Panc1 (cell line): ENCODE results near the gene POLG. TPM values are rescaled to one million over a fixed set of nuclear protein-coding genes. Genes with fewer than 3 reads are reported as not detected.

Experiments used
- ATAC-seq: fragments of 200-7000 bp; cut with Tn5 transposase; 2 replicates; pipeline ENCODE4 v1.9.1; 2020; ENCODE audit warnings: mild to moderate bottlenecking, moderate library complexity
- BruUV-seq: library from RNA; stranded (reverse); fragments of 400-500 nt; replicated peaks from 2 replicates; lab custom pipeline; 2021; lab: Mats Ljungman, UMichigan
- CTCF ChIA-PET: fragments of 300-600 bp; sonication (Branson Sonifier 250); formaldehyde crosslinking; loops from one replicate; lab custom pipeline; 2022; ENCODE audit warnings: antibody characterized with exemption; lab: Charles Lee
- POLR2A ChIA-PET: fragments of 300-600 bp; sonication (Branson Sonifier 250); formaldehyde crosslinking; loops from one replicate; lab custom pipeline; 2022; ENCODE audit warnings: antibody characterized with exemption; lab: Charles Lee
- DNase-seq: peaks from one replicate; pipeline ENCODE4 v3.0.0-alpha.2; 2010; ENCODE audit warnings: low read depth, low spot score
- H3K27ac ChIP-seq: 2 replicates; pipeline ENCODE4 v1.5.1; 2011; ENCODE audit warnings: mild to moderate bottlenecking, low read length, inconsistent platforms
- H3K27me3 ChIP-seq: fragments of 200-500 bp; sonication (Bioruptor generic); 2 replicates; pipeline ENCODE4 v1.6.0; 2014; ENCODE audit warnings: low read length, inconsistent platforms; ENCODE audit not compliant: control insufficient read depth, insufficient read depth
- H3K36me3 ChIP-seq: fragments of 200-500 bp; sonication (Bioruptor generic); 2 replicates; pipeline ENCODE4 v1.5.1; 2014; ENCODE audit warnings: inconsistent platforms, mild to moderate bottlenecking, low read length, moderate library complexity; ENCODE audit not compliant: control insufficient read depth, insufficient read depth
- H3K4me1 ChIP-seq: 2 replicates; pipeline ENCODE4 v1.5.1; 2011; ENCODE audit warnings: inconsistent platforms, mild to moderate bottlenecking, low read length, moderate library complexity; ENCODE audit not compliant: control insufficient read depth, insufficient read depth
- H3K4me3 ChIP-seq, 2 experiments: 2 replicates each; pipeline ENCODE4 v1.5.1; 2011 to 2012; ENCODE audit warnings: low read depth in 2 of 2, low read length in 2 of 2, mild to moderate bottlenecking in 2 of 2, inconsistent platforms in 1 of 2, moderate library complexity in 1 of 2
- H3K9me3 ChIP-seq: fragments of 200-500 bp; sonication (Bioruptor generic); 2 replicates; pipeline ENCODE4 v1.5.1; 2014; ENCODE audit warnings: low read depth, mild to moderate bottlenecking, inconsistent platforms, low read length, moderate library complexity; ENCODE audit not compliant: control insufficient read depth, insufficient read depth
- CTCF ChIP-seq: fragments of 450-650 bp; IDR thresholded peaks from 2 replicates; pipeline ENCODE4 v1.5.1; 2017; ENCODE audit warnings: mild to moderate bottlenecking
- POLR2AphosphoS5 ChIP-seq: IDR thresholded peaks from 2 replicates; pipeline ENCODE4 v1.6.1; 2012; ENCODE audit warnings: mild to moderate bottlenecking, low read depth, low read length, moderate library complexity
- REST ChIP-seq, 2 experiments: IDR thresholded peaks; 2 replicates each; pipeline ENCODE4 v1.6.1; 2011 to 2012; ENCODE audit warnings: low read depth in 2 of 2, control low read depth in 1 of 2, low read length in 1 of 2, mild to moderate bottlenecking in 1 of 2, moderate library complexity in 1 of 2; ENCODE audit not compliant: insufficient read depth in 1 of 2
- SIN3A ChIP-seq: IDR thresholded peaks from 2 replicates; pipeline ENCODE4 v1.6.1; 2012; ENCODE audit warnings: low read depth, mild to moderate bottlenecking, low read length, moderate library complexity, borderline replicate concordance; ENCODE audit not compliant: insufficient read depth
- TCF7L2 ChIP-seq: IDR thresholded peaks from 2 replicates; pipeline ENCODE4 v1.6.1; 2011; ENCODE audit warnings: mild to moderate bottlenecking, low read depth, low read length, inconsistent platforms
- in situ Hi-C: cut with HindIII; loops from 2 replicates; pipeline ENCODE4 v1.10.0; 2016; ENCODE audit warnings: low sequenced_read_pairs, low pct_unique_long_range_greater_than_20kb
- intact Hi-C: fragments of 100-400 bp; cut with micrococcal nuclease; formaldehyde crosslinking; loops from one replicate; pipeline ENCODE4 v1.10.0; 2022; ENCODE audit not compliant: unreplicated experiment
- total RNA-seq: library from RNA; stranded (reverse); gene quantifications from one replicate; pipeline ENCODE4 v1.2.1, GENCODE V29; 2021; ENCODE audit not compliant: unreplicated experiment

POLG gene
- total RNA-seq, 1 experiment from 2014 or later = 95.2 TPM

- no peak overlapping the region for H3K27ac ChIP-seq
- H3K27me3 ChIP-seq = no peaks in the 10 kb centered on the region
- TF ChIP-seq TCF7L2 = no peak
- no peak for TF ChIP-seq CTCF
- no peak for TF ChIP-seq SIN3A
- no peak for TF ChIP-seq REST (IDR thresholded peaks at IDR 0.05; ENCODE audit: insufficient read depth in 1 of 2, low read depth in 2 of 2, low read length in 1 of 2)
- no peak for TF ChIP-seq POLR2AphosphoS5
- no peaks in the 10 kb centered on the region for H3K9me3 ChIP-seq
- POLR2A ChIA-PET = interaction anchor here (0.6 kb wide), 1 partner anchor 15 kb away, joined by 10 read pairs; no protein-coding TSS in a partner anchor
- DNase-seq = no peak
- H3K36me3 ChIP-seq = peaks cover 22% of the 10 kb centered on the region
- intact Hi-C loops (no loop called here), in situ Hi-C loops (no loop called here)
- CTCF ChIA-PET = no interaction called here
- H3K4me3 ChIP-seq = no peak overlapping the region
- BruUV-seq = no TSS peak
- no peak for ATAC-seq
- no peaks in the 10 kb centered on the region for H3K4me1 ChIP-seq
These were observed 26.4 kb downstream of the POLG start for GRCh38 chr15:89308236-89308635.

- Histone ChIP-seq H3K27ac (no peak overlapping the region), H3K4me3 (no peak overlapping the region), H3K36me3 (peaks cover 26% of the 10 kb centered on the region), H3K9me3 (no peaks in the 10 kb centered on the region), H3K27me3 (no peaks in the 10 kb centered on the region), H3K4me1 (no peaks in the 10 kb centered on the region)
- DNase-seq (no peak), ATAC-seq (no peak)
- intact Hi-C loops (no loop called here), in situ Hi-C loops (no loop called here)
- ChIA-PET CTCF (interaction anchor here (1.0 kb wide), 1 partner anchor 51 kb away, joined by 3 read pairs; no protein-coding TSS in a partner anchor), POLR2A (no interaction called here)
- BruUV-seq = no TSS peak
- TF ChIP-seq CTCF = no peak
- no peak for TF ChIP-seq SIN3A
- no peak for TF ChIP-seq POLR2AphosphoS5
- TF ChIP-seq TCF7L2 = no peak
- no peak for TF ChIP-seq REST (IDR thresholded peaks at IDR 0.05; ENCODE audit: insufficient read depth in 1 of 2, low read depth in 2 of 2, low read length in 1 of 2)
These were observed 26.8 kb downstream of the POLG start for GRCh38 chr15:89307791-89308190.
